ENCODE measurements around the gene PLXND1.

PLXND1 gene

DNA sequence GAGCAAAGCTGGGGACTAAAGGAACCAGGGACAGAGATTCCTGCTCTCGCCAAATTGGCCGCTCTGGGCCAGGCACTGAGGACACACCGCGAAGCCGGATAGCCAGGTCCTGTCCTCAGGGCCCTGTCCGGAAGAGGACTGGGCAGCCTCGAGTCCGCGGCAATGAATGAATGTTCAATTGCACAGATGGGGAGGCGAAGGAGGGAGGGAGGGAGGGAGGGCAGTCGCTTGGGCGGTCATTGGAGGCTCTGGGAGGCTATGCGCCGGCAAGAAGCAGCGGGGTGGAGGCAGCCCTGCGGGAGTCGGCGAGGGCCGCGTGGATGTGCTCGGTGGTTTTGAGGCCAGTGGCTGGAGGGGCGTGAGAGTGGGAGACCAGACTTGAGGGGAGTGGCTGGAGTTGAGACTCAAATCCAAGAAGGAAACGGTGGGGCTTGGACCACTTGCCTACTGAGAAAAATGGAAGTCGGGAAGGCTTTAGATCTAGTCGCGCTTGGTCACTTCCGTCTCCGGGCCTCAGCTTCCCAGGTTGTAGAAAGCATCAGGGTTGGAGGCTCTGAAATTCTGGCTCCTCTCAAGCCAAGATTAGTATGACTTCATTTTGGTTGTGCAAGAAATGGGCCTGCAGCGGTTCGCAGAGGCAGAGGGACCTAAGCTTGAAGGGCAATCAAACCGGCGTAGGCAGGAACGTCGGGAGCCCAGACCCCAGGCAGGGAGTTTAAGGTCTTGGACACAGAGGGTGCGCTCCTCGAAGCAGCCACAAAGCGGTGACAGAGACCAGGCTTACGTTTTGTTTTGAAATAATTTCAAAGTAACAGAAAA is 21.1 kb upstream of the PLXND1 start:
- DNase-seq: peak in 45 of 51 donors; percentile 14 to 87 (median 62)

DNA sequence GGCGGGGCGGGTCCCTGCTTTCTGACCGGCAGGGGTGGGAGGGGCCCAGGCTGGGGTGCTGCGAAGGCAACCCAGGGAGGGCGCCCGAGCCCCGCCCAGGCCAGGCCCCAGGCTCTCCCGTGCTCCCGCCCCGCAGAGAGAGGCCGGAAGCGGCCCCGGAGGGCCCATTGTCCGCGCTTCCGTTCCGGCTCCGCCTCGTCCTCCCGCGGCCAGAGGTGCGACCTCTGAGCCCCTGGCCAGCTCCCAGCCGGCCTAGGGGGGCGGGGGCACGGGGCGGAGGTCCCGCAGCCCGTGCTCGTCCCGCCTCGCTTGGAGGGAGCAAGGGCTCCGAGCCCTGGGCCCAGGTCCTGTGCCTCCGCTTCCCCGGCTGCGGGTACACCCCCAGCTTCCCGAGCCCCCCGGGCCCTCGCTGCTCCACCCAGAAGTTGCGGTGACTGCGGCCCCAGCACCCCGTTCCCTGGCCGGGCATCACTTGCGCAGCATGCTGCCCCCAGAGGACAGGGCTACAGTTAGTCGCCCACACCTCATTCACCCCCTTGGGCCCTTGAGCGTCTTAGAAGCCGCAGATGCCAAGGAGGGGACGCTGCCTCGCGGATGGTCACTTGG is 20.4 kb upstream of the PLXND1 start:
- DNase-seq: peak in 47 of 51 donors; percentile 24 to 85 (median 67)

DNA sequence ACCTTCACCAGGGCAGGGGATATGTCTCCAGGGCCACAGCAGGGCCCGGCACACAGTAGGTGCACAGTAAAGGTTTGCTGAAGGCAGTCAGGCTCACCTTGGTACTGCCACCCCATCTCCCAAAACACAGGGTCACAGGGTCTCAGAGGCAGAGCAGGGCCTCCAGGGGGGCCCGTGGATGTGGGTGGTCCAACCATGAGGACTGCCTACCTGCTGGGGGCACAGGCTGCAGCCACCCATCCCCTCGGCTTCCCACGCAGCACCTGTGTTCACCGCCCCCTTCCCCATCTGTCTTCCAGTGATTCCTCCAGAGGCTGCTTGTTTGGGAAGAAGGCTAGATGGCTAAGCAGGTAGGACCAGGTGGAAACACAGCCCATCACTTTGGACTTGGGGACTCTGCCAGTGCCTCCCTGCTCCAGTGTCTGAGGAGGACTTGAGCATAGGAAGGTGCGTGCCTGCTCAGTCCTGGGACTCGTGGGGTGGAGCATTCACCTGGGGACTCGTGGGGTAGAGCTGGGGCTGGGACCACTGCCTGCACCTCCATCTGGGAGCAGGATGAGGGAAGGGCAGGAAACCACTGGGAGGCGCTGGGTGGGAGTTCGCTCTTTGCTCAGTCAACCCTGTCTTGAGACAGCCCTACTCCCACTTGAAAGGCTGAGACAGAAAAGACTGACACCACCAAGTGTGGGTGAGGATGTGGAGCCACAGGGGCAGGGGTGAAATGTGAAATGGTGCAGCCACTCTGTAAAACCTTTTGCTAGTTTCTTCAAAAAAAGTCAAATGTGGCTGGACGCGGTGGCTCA is 18.8 kb upstream of the PLXND1 start:
- no peak for DNase-seq

DNA sequence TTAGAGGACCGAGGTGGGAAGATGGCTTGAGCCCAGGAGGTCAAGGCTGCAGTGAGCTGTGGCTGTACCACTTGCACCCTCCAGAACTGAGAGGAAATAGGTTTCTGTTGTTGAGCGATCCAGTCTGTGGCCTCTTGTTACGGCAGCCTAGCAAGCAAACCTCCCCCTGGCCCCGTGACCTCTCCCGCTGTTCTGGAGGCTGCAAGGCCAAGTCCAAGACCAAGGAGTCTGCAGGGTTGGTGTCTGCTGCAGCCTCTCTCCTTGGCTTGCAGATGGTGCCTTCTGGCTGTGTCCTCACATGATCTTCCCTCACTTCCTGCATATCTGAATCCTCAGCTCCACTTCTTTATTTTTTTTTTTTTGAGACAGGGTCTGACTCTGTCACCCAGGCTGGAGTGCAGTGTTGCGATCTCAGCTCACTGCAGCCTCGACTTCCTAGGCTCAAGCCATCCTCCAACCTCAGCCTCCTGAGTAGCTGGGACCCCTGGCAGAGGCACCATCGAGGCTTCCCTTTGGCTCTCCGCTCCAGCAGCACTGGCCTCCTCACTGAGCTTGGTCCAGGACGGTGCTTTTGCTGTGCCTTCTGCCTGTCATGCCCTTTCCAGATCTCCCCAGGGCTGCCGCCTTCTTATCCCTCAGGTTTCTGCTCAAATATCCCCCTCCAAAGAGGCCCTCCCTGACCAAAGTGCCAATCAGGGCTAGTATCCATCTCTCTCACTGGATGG is 18.0 kb upstream of the PLXND1 start:
- no peak for DNase-seq

DNA sequence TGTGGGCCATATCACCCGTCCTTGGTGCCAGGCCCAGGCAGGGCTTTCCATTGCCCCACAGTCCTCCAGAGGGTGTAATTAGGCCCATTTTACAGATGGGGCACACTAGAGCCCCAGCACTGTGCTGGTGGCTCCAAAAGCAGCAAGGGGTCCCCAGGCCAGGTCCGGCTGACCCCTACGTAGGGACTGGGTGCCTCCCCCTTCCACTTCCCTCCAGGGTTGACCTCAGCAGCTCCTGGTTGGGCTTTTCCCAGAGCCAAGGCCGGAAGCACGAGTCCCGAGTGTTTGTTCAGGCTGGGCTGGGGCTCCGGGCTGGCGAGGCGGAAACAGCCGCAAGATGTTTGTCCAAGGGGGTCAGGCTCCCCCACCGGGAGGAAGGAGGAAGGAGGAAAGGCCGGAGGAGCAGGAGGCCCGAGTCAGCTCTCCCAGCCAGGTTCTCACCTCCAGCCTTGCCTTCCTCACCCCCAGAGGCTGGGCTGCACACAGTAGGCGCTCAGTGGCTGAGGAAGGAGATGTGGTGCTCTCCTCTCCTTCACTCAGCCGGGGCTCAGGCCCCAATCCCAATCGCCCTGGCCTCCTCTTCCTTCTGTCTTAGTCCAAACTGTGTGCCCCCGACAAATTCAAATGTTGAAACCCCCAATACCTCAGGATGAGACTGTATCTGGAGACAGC is 17.1 kb upstream of the PLXND1 start:
- no peak for DNase-seq

DNA sequence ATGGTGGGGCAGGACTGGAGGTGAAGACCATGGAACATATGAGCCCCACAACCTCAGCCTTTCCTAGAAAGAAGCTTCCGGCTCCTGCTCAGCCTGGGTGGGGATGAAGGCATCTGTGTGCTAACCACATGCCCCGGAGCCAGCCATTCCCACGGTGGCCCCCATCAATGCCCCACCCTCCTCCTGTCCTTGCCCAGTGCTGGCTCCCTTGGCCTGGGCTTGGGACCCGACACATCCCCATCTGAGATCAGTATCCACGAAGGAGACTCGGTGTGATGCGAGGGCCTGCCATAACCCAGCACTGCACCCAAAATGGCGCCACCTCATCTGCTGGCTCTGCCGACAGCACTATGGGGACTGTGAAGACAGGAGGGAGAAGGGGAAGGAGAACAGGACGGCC is 16.5 kb upstream of the PLXND1 start:
- no peak for DNase-seq

DNA sequence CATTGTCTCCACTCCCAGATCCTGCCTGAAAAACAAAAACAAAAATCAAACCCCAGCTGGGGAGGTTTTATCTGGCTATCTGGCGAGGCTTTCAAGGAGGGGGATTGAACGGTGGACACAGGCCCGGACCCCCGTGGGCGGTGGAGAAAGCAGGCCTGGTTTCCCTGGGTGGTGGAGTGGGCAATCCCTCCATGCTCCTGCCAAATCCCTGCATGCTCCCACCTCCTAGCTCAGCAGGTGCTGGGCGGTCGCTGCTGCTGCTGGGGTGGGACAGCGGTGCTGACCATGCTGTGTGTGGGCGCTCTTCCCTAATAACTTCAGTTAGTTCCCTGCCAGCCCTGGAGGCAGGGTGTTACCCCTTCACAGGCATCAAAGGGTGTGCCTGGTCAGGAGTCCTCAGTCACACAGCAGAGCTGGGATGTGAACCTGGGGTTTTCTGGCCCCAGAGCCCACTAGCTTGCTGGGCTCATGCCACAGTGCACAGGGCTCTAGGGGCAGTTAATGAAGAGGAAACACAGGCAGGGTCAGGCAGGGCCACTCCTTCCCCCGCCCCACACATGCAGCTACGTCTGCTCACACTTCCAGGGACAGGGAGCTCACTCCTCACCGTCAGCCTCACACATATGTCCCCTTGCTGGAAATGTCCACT is 15.9 kb upstream of the PLXND1 start:
- DNase-seq: no peak

DNA sequence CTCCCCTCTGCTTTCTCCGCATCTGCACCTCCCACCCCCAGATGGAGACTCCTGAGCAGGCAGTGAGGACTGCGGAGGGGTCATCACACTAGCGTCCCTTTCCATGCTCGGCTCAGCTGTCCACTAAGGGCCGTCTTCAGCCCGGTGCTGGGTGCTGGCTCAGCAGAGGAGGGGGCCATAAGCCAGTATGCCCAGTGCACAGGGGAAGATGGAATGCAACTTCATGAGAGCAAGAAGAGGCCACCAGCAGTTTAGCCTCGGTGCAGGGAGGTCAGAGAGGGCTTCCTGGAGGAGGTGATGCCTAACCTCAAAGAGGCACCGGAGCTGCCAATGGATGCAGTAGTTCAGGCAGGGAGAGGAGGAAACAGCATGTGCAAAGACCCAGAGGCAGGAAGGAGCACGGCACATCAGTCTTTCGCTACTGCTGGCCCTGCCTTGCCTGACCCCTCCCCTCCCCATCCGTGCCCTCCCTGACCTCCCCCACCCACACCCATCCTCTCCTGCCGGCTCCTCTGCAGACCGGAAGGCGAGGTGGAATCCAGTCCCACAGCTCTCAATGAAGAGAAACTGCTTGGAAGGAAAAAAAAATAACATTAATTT is 15.2 kb upstream of the PLXND1 start:
- no peak for DNase-seq

DNA sequence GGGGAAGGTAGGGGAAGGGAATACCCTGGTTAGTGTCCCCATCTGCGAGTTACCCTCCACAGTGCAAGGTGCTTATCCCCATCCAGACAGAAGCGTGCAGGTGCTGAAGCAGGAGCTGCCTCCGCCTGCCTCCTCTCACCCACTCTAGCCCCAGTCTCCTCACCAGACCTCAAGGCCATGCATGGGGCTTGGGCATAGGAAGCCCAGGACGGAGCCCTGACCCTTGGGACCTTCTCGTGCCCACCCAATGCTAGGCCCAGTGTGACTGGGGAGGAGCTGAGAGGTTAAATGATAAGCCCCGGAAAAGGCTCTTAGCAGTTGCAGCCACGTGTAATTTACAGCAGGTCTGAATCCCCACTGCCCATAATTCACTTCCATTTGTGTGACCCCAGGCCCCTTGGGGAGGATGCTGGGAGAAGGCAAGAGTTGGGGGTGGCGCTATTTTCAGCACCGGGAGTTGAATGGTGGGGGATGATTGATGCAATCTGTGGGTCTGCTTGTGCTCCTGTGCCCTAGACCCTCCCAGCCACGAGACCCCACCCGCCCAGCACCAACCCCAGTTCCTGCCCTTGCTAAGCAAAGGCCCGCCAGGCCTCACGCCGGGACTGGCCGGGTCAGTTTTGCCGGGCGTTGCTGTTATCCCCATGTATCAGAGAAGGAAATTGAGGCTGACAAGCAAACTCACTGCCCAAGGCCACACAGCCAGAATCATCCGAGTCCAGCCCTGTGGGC is 14.5 kb upstream of the PLXND1 start:
- no peak for DNase-seq

DNA sequence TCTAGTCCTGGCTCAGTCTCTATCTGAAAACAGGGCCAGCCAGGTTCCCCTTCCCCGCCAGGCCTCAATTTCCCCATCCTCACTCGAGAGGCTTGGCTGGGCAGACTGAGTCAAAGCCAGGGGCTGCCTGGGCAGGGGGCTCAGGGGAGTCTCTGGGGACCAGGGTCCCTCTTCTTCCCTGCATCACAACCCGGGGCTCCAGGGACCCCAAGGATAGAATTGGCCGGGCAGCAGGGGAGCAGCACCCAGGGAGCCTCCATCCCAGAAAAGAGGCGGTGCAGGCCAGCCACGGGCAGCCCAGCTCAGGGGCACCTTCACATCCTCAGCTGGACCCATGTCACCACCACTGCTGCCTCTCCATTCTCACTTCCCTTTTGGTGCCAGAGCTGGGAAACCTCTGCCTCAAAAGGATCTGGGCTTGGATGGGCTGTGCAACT is 13.3 kb upstream of the PLXND1 start:
- no peak for DNase-seq

DNA sequence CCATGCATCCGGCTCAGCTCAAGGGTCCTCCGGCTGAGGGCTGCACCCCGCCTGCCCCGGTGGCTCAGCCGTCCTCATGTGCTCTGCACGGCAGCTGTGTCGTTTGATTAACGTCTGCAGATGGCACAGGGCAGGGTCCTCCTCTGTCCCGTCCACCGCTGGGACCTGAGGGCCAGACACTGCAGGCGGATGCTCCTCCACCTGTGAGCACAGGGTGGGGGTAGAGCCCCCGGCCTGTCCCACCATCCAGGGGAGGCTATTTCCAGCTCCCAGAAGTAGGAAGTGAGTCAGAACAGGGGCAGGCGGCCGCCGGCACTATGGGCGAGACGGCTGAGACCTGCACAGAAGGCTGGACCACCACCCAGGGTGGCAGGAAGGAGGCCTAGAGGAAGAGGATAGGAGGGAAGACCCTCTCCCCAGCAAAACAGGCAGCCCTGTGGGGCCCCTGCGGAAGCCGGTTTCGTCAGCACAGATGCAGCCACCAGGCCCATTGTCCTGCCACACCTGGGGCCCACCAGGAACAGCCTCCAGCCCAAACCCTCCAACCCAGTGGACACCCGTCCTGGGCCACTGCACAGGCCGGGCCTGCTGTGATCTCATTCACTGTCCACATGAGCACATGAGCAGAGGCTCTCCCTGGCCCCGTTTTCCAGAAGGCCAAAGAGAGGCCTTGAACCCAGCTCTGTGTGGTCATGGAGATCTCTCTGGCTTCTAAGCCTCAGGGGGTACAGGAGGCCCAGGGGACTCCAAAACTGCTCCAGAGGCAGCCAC is 12.6 kb upstream of the PLXND1 start:
- DNase-seq: no peak

DNA sequence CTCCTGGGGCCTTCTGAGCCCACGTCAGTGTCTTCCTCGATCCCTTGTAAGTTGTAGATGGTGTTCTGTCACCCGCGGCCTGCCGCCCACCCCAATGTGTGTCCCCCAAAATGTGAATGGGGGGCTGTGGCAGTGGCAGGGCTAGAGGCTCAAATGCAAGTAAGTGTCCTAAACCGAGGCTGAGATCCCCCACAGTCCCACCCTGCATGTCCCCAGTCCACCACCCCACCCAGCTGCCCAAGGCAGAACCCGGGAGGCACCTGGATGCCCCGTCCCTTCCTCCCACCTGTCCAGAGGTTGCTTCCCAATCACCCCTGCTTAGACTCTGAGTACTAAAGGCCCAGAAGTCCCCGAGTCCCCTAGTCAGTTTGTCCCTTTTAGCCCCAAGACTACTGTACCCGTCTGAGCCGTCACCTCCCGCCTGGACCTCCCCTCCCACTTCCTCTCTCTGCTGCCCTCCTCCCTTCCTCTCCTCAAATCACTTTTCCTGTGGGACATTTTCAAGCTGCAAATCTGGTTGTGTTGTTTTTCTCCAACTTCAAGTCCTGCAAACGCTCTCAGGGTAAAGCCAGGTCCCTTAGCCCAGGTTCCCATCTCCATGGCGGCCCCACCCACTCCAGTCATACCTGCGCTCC is 11.8 kb upstream of the PLXND1 start:
- DNase-seq: no peak

DNA sequence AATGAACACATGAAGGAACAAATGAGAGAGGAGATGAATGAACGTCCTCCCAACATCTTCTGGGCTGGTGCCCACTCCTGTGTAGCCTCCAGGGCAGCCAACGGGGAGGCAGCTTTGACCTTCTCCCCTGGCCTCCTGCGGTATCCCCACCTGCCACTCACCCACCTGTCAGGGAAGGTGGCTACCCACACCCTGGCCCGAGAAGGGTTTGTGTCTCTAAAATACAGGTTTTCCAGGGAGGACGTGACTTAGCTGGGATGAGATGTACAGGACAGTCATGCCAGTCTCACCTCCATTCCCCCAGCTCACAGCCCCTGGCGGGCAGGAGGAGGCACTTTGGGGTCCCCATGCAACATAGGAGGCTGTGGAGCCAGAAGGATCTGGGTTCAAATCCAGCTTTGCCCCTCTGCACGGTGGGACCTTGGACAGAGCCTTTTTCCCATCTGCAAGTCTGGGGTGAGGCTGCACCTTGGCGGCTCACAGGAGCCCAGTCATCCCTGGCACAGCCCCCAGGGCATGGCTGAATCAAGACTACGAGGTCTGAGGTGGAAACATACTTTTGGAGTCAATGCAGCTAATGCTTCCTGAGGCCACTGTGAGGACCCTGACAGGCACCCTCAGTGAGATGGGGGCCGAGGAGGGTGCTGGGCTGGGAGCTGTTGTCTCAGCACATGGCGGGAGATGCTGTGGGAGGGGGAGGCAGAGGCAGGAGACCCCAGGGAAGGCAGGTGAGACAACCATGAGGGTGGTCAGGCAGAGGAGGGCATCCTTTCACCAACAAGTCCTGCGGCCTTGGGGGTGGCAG is 11.1 kb upstream of the PLXND1 start:
- DNase-seq: no peak

DNA sequence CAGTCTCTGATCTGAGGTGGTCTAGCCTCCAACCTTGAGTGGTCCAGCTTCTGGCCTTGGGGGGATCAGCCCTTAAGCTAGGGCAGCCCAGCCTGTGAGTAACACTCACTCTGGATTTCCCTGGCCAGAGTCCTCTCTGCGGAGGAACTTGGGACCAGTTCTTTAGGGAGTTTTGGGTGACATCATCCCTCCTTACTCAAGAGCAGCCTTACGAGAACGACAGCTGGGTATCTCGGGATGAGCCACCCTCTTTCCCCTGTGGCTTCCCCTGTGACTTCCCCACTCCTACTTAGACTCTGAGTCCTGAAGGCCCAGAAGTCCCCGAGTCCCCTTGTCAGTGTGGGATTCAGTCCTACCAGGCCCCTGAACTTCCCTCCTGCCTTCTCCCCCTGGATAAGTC is 10.2 kb upstream of the PLXND1 start:
- DNase-seq: no peak

DNA sequence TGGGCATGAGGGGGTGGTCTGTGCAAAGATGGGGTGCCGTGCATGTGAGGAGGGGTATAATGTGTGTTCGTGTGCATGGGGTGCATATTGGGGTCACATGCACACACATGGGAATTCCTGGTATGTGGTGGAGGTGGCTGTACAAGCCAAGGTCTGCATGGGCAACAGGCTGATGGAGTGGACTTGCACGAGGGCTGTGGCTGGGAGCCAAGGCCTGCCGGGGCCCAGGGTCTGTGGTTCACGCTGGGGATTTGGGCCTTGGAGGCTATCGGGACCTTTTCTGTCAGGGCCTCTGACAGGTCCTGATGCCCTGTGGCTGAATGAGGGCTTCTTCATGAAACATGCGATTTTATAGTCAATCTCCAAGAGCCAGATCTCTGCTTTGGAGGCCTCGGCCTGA is 9.8 kb upstream of the PLXND1 start:
- no peak for DNase-seq

DNA sequence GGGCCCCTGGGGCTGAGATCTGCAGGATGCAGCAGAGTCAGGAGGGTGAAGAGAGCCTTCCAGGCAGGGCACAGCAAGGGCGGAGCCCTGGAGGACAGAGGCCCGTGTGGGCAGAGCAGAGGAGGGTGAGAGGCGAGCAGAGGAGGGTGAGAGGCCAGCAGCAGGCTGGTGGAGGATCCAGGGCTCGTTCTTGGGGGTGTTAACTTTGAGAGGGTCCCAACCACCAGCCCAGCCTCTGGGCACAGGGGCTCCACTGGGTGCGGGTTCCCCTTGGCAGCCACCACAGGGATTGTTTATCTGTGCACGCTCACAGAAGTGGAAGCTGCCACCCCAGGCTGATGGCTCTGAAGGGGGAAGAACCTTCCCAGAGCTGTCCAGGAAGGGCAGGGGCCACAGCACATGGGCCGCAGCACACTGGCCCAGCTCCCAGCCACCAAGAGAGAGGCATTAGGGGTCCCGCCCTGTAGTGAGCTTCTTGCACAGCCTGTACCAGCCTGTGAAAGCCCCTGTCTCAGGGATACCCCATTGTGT is 9.3 kb upstream of the PLXND1 start:
- DNase-seq: no peak

DNA sequence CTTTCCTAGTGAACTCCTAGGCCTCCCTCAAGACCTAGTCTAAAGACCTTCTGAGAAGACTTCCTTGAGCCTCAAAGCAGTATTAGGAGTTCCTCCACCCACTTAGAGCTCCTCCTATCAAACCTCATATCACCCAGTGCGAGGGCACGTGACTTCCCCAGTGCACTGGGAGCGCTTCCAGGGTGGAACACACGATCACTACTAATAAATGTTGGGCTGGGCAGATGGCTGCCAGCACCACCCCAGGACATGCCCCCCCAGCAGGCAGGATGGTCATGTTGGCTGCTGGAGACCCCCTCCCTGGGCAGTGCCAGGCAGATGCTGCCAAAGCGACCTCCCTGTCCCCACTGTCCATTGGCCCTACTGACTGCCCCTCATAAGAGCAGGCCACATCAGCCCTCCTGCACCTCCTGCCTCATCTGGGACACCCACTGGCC is 8.5 kb upstream of the PLXND1 start:
- DNase-seq: peak in 1 of 51 donors; percentile 14
